Skeletal muscle satellite cell (primary cell): ENCODE results near the gene RBM19.

Experiments
- H3K27me3 ChIP-seq: 2 replicates; pipeline ENCODE4 v1.7.0; 2013; ENCODE audit warnings: low read length; ENCODE audit not compliant: control insufficient read depth, insufficient read depth
- H3K36me3 ChIP-seq: 2 replicates; pipeline ENCODE4 v1.7.0; 2013; ENCODE audit warnings: mild to moderate bottlenecking, control low read depth, low read length; ENCODE audit not compliant: insufficient read depth
- H3K4me1 ChIP-seq: 2 replicates; pipeline ENCODE4 v1.7.0; 2013; ENCODE audit warnings: low read length; ENCODE audit not compliant: control insufficient read depth, insufficient read depth
- H3K4me2 ChIP-seq: 2 replicates; pipeline ENCODE4 v1.7.0; 2013; ENCODE audit warnings: mild to moderate bottlenecking, low read length
- H3K4me3 ChIP-seq: 2 replicates; pipeline ENCODE4 v1.7.0; 2013; ENCODE audit warnings: low read length
- H3K9ac ChIP-seq: 2 replicates; pipeline ENCODE4 v1.7.0; 2013; ENCODE audit warnings: mild to moderate bottlenecking, low read depth, low read length, moderate library complexity
- H3K9me3 ChIP-seq: replicated peaks from 2 replicates; pipeline ENCODE4 v1.7.0; 2013; ENCODE audit warnings: mild to moderate bottlenecking, control low read depth, low read length

The RBM19 gene

DNA sequence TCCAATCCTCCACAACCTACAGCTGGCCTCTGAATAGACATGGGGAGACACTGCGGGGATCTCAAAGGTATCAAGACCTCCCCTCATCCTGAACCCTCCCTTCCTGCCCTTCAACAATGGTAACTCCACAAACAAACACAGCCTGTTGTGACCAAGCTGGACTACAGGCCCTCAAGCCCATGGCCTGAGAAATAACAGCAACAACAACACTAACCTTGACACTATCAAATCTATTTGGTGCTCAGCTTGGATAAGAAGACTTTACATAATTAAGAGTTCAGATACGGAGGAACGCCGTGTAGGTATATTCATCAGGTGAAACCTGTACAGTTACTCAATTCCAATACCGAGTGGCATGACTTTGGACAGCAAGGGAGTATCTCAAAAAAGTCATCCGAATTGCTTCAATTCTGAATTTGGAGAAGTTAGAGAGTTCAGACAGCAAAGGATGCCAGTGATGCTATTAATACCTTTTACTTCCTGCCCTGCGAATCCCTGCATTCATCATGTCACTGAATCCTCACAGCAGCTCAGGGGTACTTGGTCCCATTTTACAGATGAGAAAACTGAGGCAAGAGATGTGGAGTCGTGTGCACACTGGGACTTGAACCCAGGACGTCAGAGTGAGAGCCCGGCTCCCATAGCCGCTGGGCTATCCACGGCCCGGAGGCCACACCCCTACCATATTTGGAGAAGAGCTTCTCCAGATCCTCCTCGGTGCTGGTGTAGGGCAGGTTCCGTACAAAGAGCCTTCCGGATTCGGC, 17.8 kb downstream of the RBM19 start:
- no peak overlapping the region for H3K9ac ChIP-seq
- peaks cover 70% of the 10 kb centered on the region for H3K36me3 ChIP-seq
- H3K9me3 ChIP-seq, result no peaks in the 10 kb centered on the region
- no peaks in the 10 kb centered on the region for H3K27me3 ChIP-seq
- no peaks in the 10 kb centered on the region for H3K4me1 ChIP-seq
- no peak overlapping the region for H3K4me3 ChIP-seq
- H3K4me2 ChIP-seq, result no peak overlapping the region

GRCh38 chr12:113946175-113946574, 19.9 kb downstream of the RBM19 start:
- peaks cover 75% of the 10 kb centered on the region for H3K36me3 ChIP-seq
- no peaks in the 10 kb centered on the region for H3K4me1 ChIP-seq
- no peaks in the 10 kb centered on the region for H3K9me3 ChIP-seq
- H3K9ac ChIP-seq, result no peak overlapping the region
- H3K4me3 ChIP-seq, result no peak overlapping the region
- H3K4me2 ChIP-seq, result no peak overlapping the region
- no peaks in the 10 kb centered on the region for H3K27me3 ChIP-seq

DNA sequence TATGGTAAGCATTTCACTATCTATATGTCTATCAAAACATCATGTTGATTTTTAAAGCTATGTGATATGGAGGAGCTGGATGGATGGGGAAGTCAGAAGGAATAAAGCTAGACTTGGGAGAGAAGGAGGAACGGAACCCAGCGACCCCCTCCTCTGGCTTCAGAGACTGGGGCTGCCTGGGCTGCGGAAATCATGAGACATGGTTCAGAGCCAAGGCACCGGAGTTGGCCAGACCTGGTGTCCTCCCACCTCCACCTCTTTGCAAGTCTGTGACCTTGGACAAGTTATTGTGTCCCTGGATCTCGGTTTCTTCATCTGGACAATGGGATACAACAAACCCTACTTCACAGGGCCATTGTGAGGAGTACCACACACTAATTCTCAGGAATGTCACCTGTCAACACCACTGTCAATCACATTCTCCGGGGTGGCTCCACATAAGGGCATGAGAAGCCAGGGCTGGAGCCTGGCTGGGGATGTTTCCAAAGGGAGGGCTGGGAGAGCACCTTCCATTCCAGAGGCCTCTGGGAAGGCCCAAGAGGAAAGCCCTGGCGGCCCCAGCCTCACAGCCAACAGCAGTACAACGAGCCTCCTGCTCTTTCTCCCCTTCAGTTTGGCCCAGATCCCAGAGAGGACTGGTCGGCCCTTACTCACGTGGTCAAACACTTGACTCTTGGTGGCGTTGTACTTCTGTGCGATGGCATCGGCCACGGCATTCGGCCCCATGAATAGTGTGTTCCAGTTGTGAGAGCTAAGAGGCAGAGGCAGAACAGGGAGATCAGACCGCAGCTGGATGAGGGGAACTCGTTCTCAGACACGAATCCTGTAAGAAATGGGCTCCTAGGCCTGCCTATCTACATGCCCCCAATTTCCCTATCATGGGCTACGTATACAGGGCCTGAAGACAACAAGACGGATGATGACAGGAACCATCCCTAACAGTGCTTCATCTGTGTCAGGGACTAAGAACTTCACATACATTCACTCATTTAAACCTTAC, 20.7 kb downstream of the RBM19 start:
- H3K36me3 ChIP-seq, result peaks cover 79% of the 10 kb centered on the region
- H3K4me1 ChIP-seq, result no peaks in the 10 kb centered on the region
- H3K9ac ChIP-seq, result no peak overlapping the region
- H3K4me2 ChIP-seq, result no peak overlapping the region
- H3K9me3 ChIP-seq, result no peaks in the 10 kb centered on the region
- no peak overlapping the region for H3K4me3 ChIP-seq
- H3K27me3 ChIP-seq, result no peaks in the 10 kb centered on the region

DNA sequence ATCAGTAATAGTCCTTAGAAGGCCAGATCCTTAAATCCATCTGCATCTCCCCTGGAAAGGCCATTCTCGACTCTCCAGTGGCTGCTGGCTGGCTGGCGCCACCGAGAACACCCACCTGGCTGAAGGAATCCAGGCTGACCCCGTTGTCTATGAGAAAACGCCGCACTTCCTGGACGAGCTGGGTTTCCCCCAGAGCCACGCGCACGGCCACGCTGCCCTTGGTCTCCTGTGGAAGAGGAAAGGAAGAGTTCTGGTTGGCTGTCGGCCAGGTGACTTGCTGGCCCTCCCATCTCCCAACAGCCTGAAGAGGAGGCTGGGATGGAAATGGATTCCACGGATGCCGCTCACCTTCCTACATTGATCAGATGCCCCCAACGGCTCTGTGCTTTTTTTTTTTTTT, 23.9 kb downstream of the RBM19 start:
- H3K9me3 ChIP-seq, result no peaks in the 10 kb centered on the region
- no peak overlapping the region for H3K4me2 ChIP-seq
- H3K4me3 ChIP-seq, result no peak overlapping the region
- peaks cover 57% of the 10 kb centered on the region for H3K36me3 ChIP-seq
- no peaks in the 10 kb centered on the region for H3K27me3 ChIP-seq
- H3K9ac ChIP-seq, result no peak overlapping the region
- H3K4me1 ChIP-seq, result no peaks in the 10 kb centered on the region

- Histone ChIP-seq H3K9ac (no peak overlapping the region), H3K9me3 (no peaks in the 10 kb centered on the region), H3K4me3 (no peak overlapping the region), H3K4me1 (no peaks in the 10 kb centered on the region), H3K36me3 (peaks cover 54% of the 10 kb centered on the region), H3K27me3 (no peaks in the 10 kb centered on the region), H3K4me2 (no peak overlapping the region)
Measured at GRCh38 chr12:113941208-113941486, 25.0 kb downstream of the RBM19 start.

DNA sequence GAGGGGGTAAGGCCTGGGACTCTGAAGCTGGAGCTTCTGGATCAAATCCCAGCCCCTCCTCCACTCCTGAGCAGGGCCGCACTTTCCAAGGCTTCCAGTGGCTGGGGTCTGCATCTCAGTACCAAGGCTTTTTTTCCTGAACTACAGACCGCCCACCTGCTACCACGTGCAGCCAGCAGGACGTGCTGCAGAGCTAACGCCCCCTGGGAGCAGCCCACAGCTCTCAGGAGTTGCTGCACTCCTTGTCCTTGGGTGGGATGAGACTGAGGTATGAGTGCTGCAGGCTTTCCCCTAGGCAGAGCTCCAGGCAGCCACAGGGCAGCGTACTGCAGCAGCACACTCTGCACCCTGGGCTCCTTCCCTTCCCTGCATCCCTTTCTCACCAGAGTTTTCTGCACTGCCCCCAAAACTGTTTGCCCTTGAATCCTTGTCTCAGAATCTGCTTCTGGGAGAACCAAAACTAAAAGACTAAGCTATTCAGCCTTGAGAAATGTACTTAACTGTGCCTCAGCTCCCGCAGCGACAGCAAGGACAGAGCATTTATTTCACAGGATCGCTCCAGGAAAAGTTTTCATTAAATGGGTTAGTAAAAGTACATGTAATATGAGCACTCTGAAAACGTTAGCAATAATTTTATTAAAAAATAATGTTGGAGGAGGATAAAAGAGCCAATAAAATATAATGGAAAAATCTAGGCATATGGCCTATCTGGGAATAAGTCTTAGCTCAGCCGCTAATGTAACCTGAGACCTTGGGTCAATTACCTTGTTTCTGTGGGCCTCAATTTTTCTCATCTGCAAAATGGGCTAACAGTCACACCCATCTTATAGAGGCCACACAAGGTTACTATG, 25.5 kb downstream of the RBM19 start:
- H3K9ac ChIP-seq, result no peak overlapping the region

DNA sequence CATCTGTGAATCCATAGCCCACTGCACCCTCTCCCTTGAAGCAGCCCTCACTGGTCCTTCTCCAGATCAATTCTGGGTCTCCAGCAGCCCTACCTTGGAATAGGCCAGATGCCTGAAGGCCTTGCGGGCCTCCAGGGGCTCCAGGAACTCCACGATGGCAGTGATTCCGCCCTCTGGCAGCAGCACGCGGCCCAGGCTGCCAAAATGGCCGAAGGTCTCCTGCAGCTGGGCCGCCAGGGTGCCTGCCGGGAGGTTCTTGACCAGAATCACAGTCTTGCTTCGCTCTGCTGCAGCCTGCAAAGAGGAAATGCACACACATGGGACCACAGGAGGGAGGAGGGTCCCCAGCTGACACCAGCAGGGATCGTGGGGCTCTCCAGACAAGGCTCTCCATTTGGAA, 26.3 kb downstream of the RBM19 start:
- H3K36me3 ChIP-seq, result peaks cover 51% of the 10 kb centered on the region

More for the DNA sequence above, 25.5 kb downstream of the RBM19 start:
- no peaks in the 10 kb centered on the region for H3K27me3 ChIP-seq
- H3K4me2 ChIP-seq, result no peak overlapping the region
- H3K4me1 ChIP-seq, result no peaks in the 10 kb centered on the region
- peaks cover 51% of the 10 kb centered on the region for H3K36me3 ChIP-seq
- no peak overlapping the region for H3K4me3 ChIP-seq
- no peaks in the 10 kb centered on the region for H3K9me3 ChIP-seq

GRCh38 chr12:113938471-113938870, 27.7 kb downstream of the RBM19 start:
- no peaks in the 10 kb centered on the region for H3K27me3 ChIP-seq
- no peak overlapping the region for H3K9ac ChIP-seq
- H3K4me3 ChIP-seq, result no peak overlapping the region
- peaks cover 54% of the 10 kb centered on the region for H3K36me3 ChIP-seq
- H3K4me1 ChIP-seq, result no peaks in the 10 kb centered on the region
- H3K9me3 ChIP-seq, result no peaks in the 10 kb centered on the region
- no peak overlapping the region for H3K4me2 ChIP-seq

More for the DNA sequence above, 26.3 kb downstream of the RBM19 start:
- H3K4me3 ChIP-seq, result no peak overlapping the region
- no peaks in the 10 kb centered on the region for H3K27me3 ChIP-seq
- no peak overlapping the region for H3K9ac ChIP-seq
- H3K9me3 ChIP-seq, result no peaks in the 10 kb centered on the region
- no peaks in the 10 kb centered on the region for H3K4me1 ChIP-seq
- H3K4me2 ChIP-seq, result no peak overlapping the region

DNA sequence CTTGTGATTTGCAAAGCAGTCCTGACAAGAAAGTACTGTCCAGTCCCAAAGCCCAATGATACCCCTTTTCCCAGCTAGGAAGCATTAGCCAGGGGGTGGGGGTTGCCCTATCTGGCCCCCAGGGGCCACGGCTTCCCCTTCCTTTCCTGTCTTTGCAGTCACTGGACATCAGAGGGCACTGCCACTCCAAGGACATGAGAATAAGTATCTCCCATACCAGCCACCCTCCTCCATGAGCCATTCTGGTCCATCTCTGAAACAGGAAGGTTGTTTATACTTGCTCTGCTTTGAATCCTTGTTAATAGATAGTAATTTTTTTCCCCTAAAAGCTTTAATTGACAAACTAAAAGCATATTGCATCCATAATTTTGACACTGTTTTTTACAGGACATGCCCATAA, 29.7 kb downstream of the RBM19 start:
- peaks cover 11% of the 10 kb centered on the region for H3K4me1 ChIP-seq
- H3K27me3 ChIP-seq, result no peaks in the 10 kb centered on the region
- H3K9ac ChIP-seq, result no peak overlapping the region
- no peaks in the 10 kb centered on the region for H3K9me3 ChIP-seq
- H3K4me3 ChIP-seq, result no peak overlapping the region
- H3K4me2 ChIP-seq, result no peak overlapping the region
- H3K36me3 ChIP-seq, result peaks cover 38% of the 10 kb centered on the region

DNA sequence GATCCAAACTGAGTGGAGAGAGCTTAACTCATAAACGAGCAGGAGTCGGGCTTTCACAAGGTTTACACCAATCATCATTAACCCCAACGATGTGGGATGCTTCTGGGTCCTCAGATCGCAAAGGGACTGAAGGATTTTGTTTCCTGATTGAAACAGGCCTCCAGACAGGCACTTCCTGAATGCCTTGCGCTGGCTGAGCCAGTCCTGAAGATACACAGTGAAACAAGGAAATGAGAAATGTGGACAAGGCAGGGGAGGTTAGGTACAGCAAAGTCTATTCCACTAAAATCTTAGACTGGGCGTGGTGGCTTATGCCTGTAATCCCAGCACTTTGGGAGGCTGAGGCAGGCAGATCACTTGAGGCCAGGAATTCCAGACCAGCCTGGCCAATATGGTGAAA, 30.7 kb downstream of the RBM19 start:
- Histone ChIP-seq H3K4me1 (peaks cover 11% of the 10 kb centered on the region), H3K36me3 (peaks cover 32% of the 10 kb centered on the region), H3K9me3 (no peaks in the 10 kb centered on the region), H3K4me2 (no peak overlapping the region), H3K4me3 (no peak overlapping the region), H3K9ac (no peak overlapping the region), H3K27me3 (no peaks in the 10 kb centered on the region)

DNA sequence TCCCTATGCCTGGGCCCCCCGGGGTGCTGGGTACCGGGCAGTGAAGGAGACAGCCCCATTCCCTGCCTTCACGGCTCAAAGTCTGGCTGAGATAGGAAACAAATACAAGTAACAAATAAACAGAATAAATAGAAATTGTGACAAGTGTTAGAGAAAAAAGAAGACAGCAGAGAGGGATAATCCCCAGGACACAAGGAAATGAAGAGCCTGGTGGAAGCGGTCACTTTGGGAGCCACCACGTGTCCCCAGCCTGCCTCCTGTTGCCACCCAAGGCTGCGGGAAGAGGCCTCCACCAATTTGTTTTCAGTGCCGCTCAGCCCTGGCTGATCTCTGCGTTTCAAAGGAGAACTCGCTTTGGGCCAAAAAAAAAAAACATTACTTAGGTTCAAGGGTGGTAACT, 31.2 kb downstream of the RBM19 start:
- H3K4me1 ChIP-seq, result peaks cover 11% of the 10 kb centered on the region
- no peaks in the 10 kb centered on the region for H3K27me3 ChIP-seq
- no peaks in the 10 kb centered on the region for H3K9me3 ChIP-seq
- H3K36me3 ChIP-seq, result peaks cover 35% of the 10 kb centered on the region
- no peak overlapping the region for H3K4me3 ChIP-seq
- no peak overlapping the region for H3K9ac ChIP-seq
- no peak overlapping the region for H3K4me2 ChIP-seq
